ENCODE data around the gene CTNNA2.

Gene CTNNA2

GRCh38 chr2:80080957-80081356 is 568.1 kb downstream of the CTNNA2 start:
- no peaks in the 10 kb centered on the region for H3K79me2 ChIP-seq (ENCODE audit: control insufficient read depth, insufficient read depth, low read length, poor library complexity)
- DNase-seq: no peak
- no peak overlapping the region for H3K14ac ChIP-seq (ENCODE audit: low read length)
- no peaks in the 10 kb centered on the region for H3K9me3 ChIP-seq (ENCODE audit: insufficient read depth, low read depth, low read length)
- H2BK5ac ChIP-seq (ENCODE audit: low read depth, low read length, poor library complexity): no peak overlapping the region
- H2AFZ ChIP-seq (ENCODE audit: insufficient read depth, low read length, poor library complexity): no peak overlapping the region
- no peaks in the 10 kb centered on the region for H3K4me1 ChIP-seq (ENCODE audit: control insufficient read depth in 1 of 2, insufficient read depth in 2 of 2, low read length in 2 of 2)
- no peak overlapping the region for H3K4me3 ChIP-seq (ENCODE audit: low read depth, low read length)
- H2BK12ac ChIP-seq (ENCODE audit: low read length): no peak overlapping the region
- no peaks in the 10 kb centered on the region for H3K36me3 ChIP-seq (ENCODE audit: control insufficient read depth in 1 of 2, insufficient read depth in 2 of 2, low read length in 2 of 2)
- H4K91ac ChIP-seq (ENCODE audit: low read depth, low read length): no peak overlapping the region
- H2BK120ac ChIP-seq (ENCODE audit: insufficient read depth, low read length, poor library complexity): no peak overlapping the region
- H3K27me3 ChIP-seq (ENCODE audit: insufficient read depth, low read length): no peaks in the 10 kb centered on the region
- H3K9ac ChIP-seq (ENCODE audit: low read length): no peak overlapping the region
- no CpG with 5 or more reads among the region's 9 CpGs for WGBS (ENCODE audit: extremely low coverage, insufficient coverage, insufficient read length)
- H3K18ac ChIP-seq (ENCODE audit: low read length): no peak overlapping the region
- H3K79me1 ChIP-seq (ENCODE audit: low read length): no peaks in the 10 kb centered on the region
- H3K4me2 ChIP-seq (ENCODE audit: low read length): no peak overlapping the region
- no peak overlapping the region for H4K8ac ChIP-seq (ENCODE audit: low read depth, low read length)
- H3K4ac ChIP-seq (ENCODE audit: low read depth, low read length): no peak overlapping the region
- no peak overlapping the region for H3K23ac ChIP-seq (ENCODE audit: low read length)
- no peak overlapping the region for H4K12ac ChIP-seq (ENCODE audit: low read depth, low read length)
- H2AK5ac ChIP-seq (ENCODE audit: low read length): no peak overlapping the region
- H3K27ac ChIP-seq (ENCODE audit: low read depth, low read length): no peak overlapping the region

- Histone ChIP-seq H3K23ac (ENCODE audit: low read length) (no peak overlapping the region), H2AK5ac (ENCODE audit: low read length) (no peak overlapping the region), H3K27me3 (ENCODE audit: insufficient read depth, low read length) (no peaks in the 10 kb centered on the region), H3K79me1 (ENCODE audit: low read length) (no peaks in the 10 kb centered on the region), H3K4me3 (ENCODE audit: low read depth, low read length) (no peak overlapping the region), H3K14ac (ENCODE audit: low read length) (no peak overlapping the region), H2BK5ac (ENCODE audit: low read depth, low read length, poor library complexity) (no peak overlapping the region), H2AFZ (ENCODE audit: insufficient read depth, low read length, poor library complexity) (no peak overlapping the region), H3K9ac (ENCODE audit: low read length) (no peak overlapping the region), H4K91ac (ENCODE audit: low read depth, low read length) (no peak overlapping the region), H3K27ac (ENCODE audit: low read depth, low read length) (no peak overlapping the region), H2BK120ac (ENCODE audit: insufficient read depth, low read length, poor library complexity) (no peak overlapping the region), H4K12ac (ENCODE audit: low read depth, low read length) (no peak overlapping the region), H3K36me3 (ENCODE audit: control insufficient read depth in 1 of 2, insufficient read depth in 2 of 2, low read length in 2 of 2) (no peaks in the 10 kb centered on the region), H3K9me3 (ENCODE audit: insufficient read depth, low read depth, low read length) (no peaks in the 10 kb centered on the region), H2BK12ac (ENCODE audit: low read length) (no peak overlapping the region), H3K79me2 (ENCODE audit: control insufficient read depth, insufficient read depth, low read length, poor library complexity) (no peaks in the 10 kb centered on the region), H4K8ac (ENCODE audit: low read depth, low read length) (no peak overlapping the region), H3K4me1 (ENCODE audit: control insufficient read depth in 1 of 2, insufficient read depth in 2 of 2, low read length in 2 of 2) (peaks cover 0 to 3% of the 10 kb centered on the region in 2 experiments), H3K18ac (ENCODE audit: low read length) (no peak overlapping the region), H3K4me2 (ENCODE audit: low read length) (no peak overlapping the region), H3K4ac (ENCODE audit: low read depth, low read length) (no peak overlapping the region)
- no peak for DNase-seq
- WGBS (ENCODE audit: extremely low coverage, insufficient coverage, insufficient read length): no CpG with 5 or more reads among the region's 2 CpGs
Observed at GRCh38 chr2:80086831-80087230, 574.0 kb downstream of the CTNNA2 start.

GRCh38 chr2:80091237-80091636 is 578.4 kb downstream of the CTNNA2 start:
- no peak overlapping the region for H3K4me2 ChIP-seq (ENCODE audit: low read length)
- no peaks in the 10 kb centered on the region for H3K79me2 ChIP-seq (ENCODE audit: control insufficient read depth, insufficient read depth, low read length, poor library complexity)
- H3K9me3 ChIP-seq (ENCODE audit: insufficient read depth, low read depth, low read length): no peaks in the 10 kb centered on the region
- no peaks in the 10 kb centered on the region for H3K36me3 ChIP-seq (ENCODE audit: control insufficient read depth in 1 of 2, insufficient read depth in 2 of 2, low read length in 2 of 2)
- H4K8ac ChIP-seq (ENCODE audit: low read depth, low read length): no peak overlapping the region
- no peak overlapping the region for H3K9ac ChIP-seq (ENCODE audit: low read length)
- H3K23ac ChIP-seq (ENCODE audit: low read length): no peak overlapping the region
- peaks cover 0 to 3% of the 10 kb centered on the region in 2 experiments for H3K4me1 ChIP-seq (ENCODE audit: control insufficient read depth in 1 of 2, insufficient read depth in 2 of 2, low read length in 2 of 2)
- no peak overlapping the region for H3K27ac ChIP-seq (ENCODE audit: low read depth, low read length)
- no peak overlapping the region for H2BK120ac ChIP-seq (ENCODE audit: insufficient read depth, low read length, poor library complexity)
- H3K18ac ChIP-seq (ENCODE audit: low read length): no peak overlapping the region
- no peak overlapping the region for H4K91ac ChIP-seq (ENCODE audit: low read depth, low read length)
- H3K14ac ChIP-seq (ENCODE audit: low read length): no peak overlapping the region
- H3K79me1 ChIP-seq (ENCODE audit: low read length): no peaks in the 10 kb centered on the region
- no peak overlapping the region for H2AFZ ChIP-seq (ENCODE audit: insufficient read depth, low read length, poor library complexity)
- no peak overlapping the region for H2AK5ac ChIP-seq (ENCODE audit: low read length)
- no peaks in the 10 kb centered on the region for H3K27me3 ChIP-seq (ENCODE audit: insufficient read depth, low read length)
- H3K4me3 ChIP-seq (ENCODE audit: low read depth, low read length): no peak overlapping the region
- H4K12ac ChIP-seq (ENCODE audit: low read depth, low read length): no peak overlapping the region
- no peak overlapping the region for H3K4ac ChIP-seq (ENCODE audit: low read depth, low read length)
- no peak overlapping the region for H2BK12ac ChIP-seq (ENCODE audit: low read length)
- DNase-seq: no peak
- WGBS (ENCODE audit: extremely low coverage, insufficient coverage, insufficient read length): no CpG with 5 or more reads among the region's 4 CpGs
- no peak overlapping the region for H2BK5ac ChIP-seq (ENCODE audit: low read depth, low read length, poor library complexity)

- Histone ChIP-seq H3K9me3 (ENCODE audit: insufficient read depth, low read depth, low read length) (no peaks in the 10 kb centered on the region), H2AK5ac (ENCODE audit: low read length) (no peak overlapping the region), H3K4me3 (ENCODE audit: low read depth, low read length) (no peak overlapping the region), H2BK120ac (ENCODE audit: insufficient read depth, low read length, poor library complexity) (no peak overlapping the region), H2BK12ac (ENCODE audit: low read length) (no peak overlapping the region), H3K4me2 (ENCODE audit: low read length) (no peak overlapping the region), H2BK5ac (ENCODE audit: low read depth, low read length, poor library complexity) (no peak overlapping the region), H3K18ac (ENCODE audit: low read length) (no peak overlapping the region), H4K12ac (ENCODE audit: low read depth, low read length) (no peak overlapping the region), H3K14ac (ENCODE audit: low read length) (no peak overlapping the region), H3K4me1 (ENCODE audit: control insufficient read depth in 1 of 2, insufficient read depth in 2 of 2, low read length in 2 of 2) (peaks cover 0 to 2% of the 10 kb centered on the region in 2 experiments), H3K79me1 (ENCODE audit: low read length) (no peaks in the 10 kb centered on the region), H3K23ac (ENCODE audit: low read length) (no peak overlapping the region), H4K91ac (ENCODE audit: low read depth, low read length) (no peak overlapping the region), H3K27me3 (ENCODE audit: insufficient read depth, low read length) (no peaks in the 10 kb centered on the region), H3K27ac (ENCODE audit: low read depth, low read length) (no peak overlapping the region), H3K4ac (ENCODE audit: low read depth, low read length) (no peak overlapping the region), H4K8ac (ENCODE audit: low read depth, low read length) (no peak overlapping the region), H3K36me3 (ENCODE audit: control insufficient read depth in 1 of 2, insufficient read depth in 2 of 2, low read length in 2 of 2) (no peaks in the 10 kb centered on the region), H3K9ac (ENCODE audit: low read length) (no peak overlapping the region), H3K79me2 (ENCODE audit: control insufficient read depth, insufficient read depth, low read length, poor library complexity) (no peaks in the 10 kb centered on the region), H2AFZ (ENCODE audit: insufficient read depth, low read length, poor library complexity) (no peak overlapping the region)
- no peak for DNase-seq
Observed at GRCh38 chr2:80092474-80092873, 579.6 kb downstream of the CTNNA2 start.
